Measurements from ENCODE around the gene REEP2.

REEP2 gene

GRCh38 chr5:138492560-138493045, 53.7 kb downstream of the REEP2 start:
- H3K9me3 ChIP-seq (ENCODE audit: control extremely low read depth in 1 of 5, control insufficient read depth in 4 of 5, insufficient read depth in 2 of 5, low read depth in 1 of 5, low read length in 4 of 5), result no peaks in the 10 kb centered on the region
- ChIA-PET POLR2A (interaction anchor here (2.1 kb wide), 1 partner anchor 27 kb away, joined by 9 read pairs; the partner anchor contains the start of gene EGR1), CTCF (interaction anchor here (0.6 to 14.1 kb wide), 4 partner anchors 10 to 56 kb away, joined by 3 to 494 read pairs (median 10); partner anchors contain the start of gene EGR1)
- peak overlapping the region in 1 of 2 experiments; percentile 26 for H3K27ac ChIP-seq (ENCODE audit: insufficient read depth in 1 of 2, low read depth in 1 of 2, low read length in 2 of 2, poor library complexity in 1 of 2, severe bottlenecking in 2 of 2)
- peaks cover 0 to 18% (median 17%) of the 10 kb centered on the region in 4 experiments for H3K4me1 ChIP-seq (ENCODE audit: control extremely low read depth in 1 of 4, control insufficient read depth in 4 of 4, insufficient read depth in 4 of 4, low read length in 3 of 4)
- WGBS (ENCODE audit: insufficient coverage), result 52% methylated on average over 9 of the region's 10 CpGs
- peak overlapping the region; percentile 24 to 78 (median 64) for H3K4me3 ChIP-seq (ENCODE audit: control insufficient read depth in 1 of 7, extremely low read depth in 1 of 7, insufficient read depth in 4 of 7, low read depth in 2 of 7, low read length in 6 of 7)
- no peaks in the 10 kb centered on the region for H3K36me3 ChIP-seq (ENCODE audit: control insufficient read depth in 4 of 4, insufficient read depth in 4 of 4, low read length in 3 of 4)
- H3K27me3 ChIP-seq (replicated peaks in 2 of 5; ENCODE audit: control insufficient read depth in 4 of 5, insufficient read depth in 5 of 5, low read length in 4 of 5), result peaks cover 9 to 38% (median 12%) of the 10 kb centered on the region in 5 experiments
- DNase-seq, result no peak

GRCh38 chr5:138495351-138495750, 56.5 kb downstream of the REEP2 start:
- POLR2A ChIA-PET, result no interaction called here

More at GRCh38 chr5:138495351-138495750, 56.5 kb downstream of the REEP2 start:
- H3K4me1 ChIP-seq (ENCODE audit: control extremely low read depth in 1 of 4, control insufficient read depth in 4 of 4, insufficient read depth in 4 of 4, low read length in 3 of 4), result peaks cover 0 to 18% (median 17%) of the 10 kb centered on the region in 4 experiments
- no peak overlapping the region for H3K4me3 ChIP-seq (ENCODE audit: control insufficient read depth in 1 of 7, extremely low read depth in 1 of 7, insufficient read depth in 4 of 7, low read depth in 2 of 7, low read length in 6 of 7)
- no peaks in the 10 kb centered on the region for H3K36me3 ChIP-seq (ENCODE audit: control insufficient read depth in 4 of 4, insufficient read depth in 4 of 4, low read length in 3 of 4)
- H3K9me3 ChIP-seq (ENCODE audit: control extremely low read depth in 1 of 5, control insufficient read depth in 4 of 5, insufficient read depth in 2 of 5, low read depth in 1 of 5, low read length in 4 of 5), result no peaks in the 10 kb centered on the region
- WGBS (ENCODE audit: insufficient coverage), result no CpG with 5 or more reads among the region's 7 CpGs
- H3K27me3 ChIP-seq (replicated peaks in 2 of 5; ENCODE audit: control insufficient read depth in 4 of 5, insufficient read depth in 5 of 5, low read length in 4 of 5), result peaks cover 0 to 22% (median 10%) of the 10 kb centered on the region in 5 experiments
- DNase-seq, result no peak
- no peak overlapping the region for H3K27ac ChIP-seq (ENCODE audit: insufficient read depth in 1 of 2, low read depth in 1 of 2, low read length in 2 of 2, poor library complexity in 1 of 2, severe bottlenecking in 2 of 2)
- CTCF ChIA-PET, result interaction anchor here (1.0 to 14.1 kb wide), 4 partner anchors 8 to 37 kb away, joined by 3 to 494 read pairs (median 6); partner anchors contain the start of gene EGR1
